AG10803 (cell line): ENCODE measurements around the gene SYNM.

ENCODE experiments used
- DNase-seq: peaks from one replicate; pipeline ENCODE4 v3.0.0; 2010; ENCODE audit warnings: low read depth
- H3K4me3 ChIP-seq: 2 replicates; pipeline ENCODE4 v1.5.1; 2011; ENCODE audit warnings: mild to moderate bottlenecking, low read length, control low read depth
- CTCF ChIP-seq: conservative IDR thresholded peaks from 2 replicates; pipeline ENCODE4 v1.5.1; 2011; ENCODE audit warnings: mild to moderate bottlenecking, low read length, control low read depth, inconsistent platforms

Gene SYNM

GRCh38 chr15:99126930-99127329 lies 22.1 kb downstream of the SYNM start:
- TF ChIP-seq CTCF = no peak
- H3K4me3 ChIP-seq = no peak overlapping the region
- no peak for DNase-seq

- no peak for DNase-seq
- H3K4me3 ChIP-seq = no peak overlapping the region
- no peak for TF ChIP-seq CTCF
Observed at GRCh38 chr15:99127773-99128172, 22.9 kb downstream of the SYNM start.

- no peak for TF ChIP-seq CTCF
- H3K4me3 ChIP-seq = no peak overlapping the region
- no peak for DNase-seq
Observed at GRCh38 chr15:99128411-99128810, 23.5 kb downstream of the SYNM start.

- TF ChIP-seq CTCF = no peak
- no peak overlapping the region for H3K4me3 ChIP-seq
- no peak for DNase-seq
Observed at GRCh38 chr15:99129644-99130043, 24.8 kb downstream of the SYNM start.

GRCh38 chr15:99130314-99130713 lies 25.4 kb downstream of the SYNM start:
- DNase-seq = no peak
- no peak for TF ChIP-seq CTCF
- H3K4me3 ChIP-seq = no peak overlapping the region

GRCh38 chr15:99130765-99131440 lies 26.0 kb downstream of the SYNM start:
- no peak overlapping the region for H3K4me3 ChIP-seq
- DNase-seq = no peak
- TF ChIP-seq CTCF = no peak

GRCh38 chr15:99131441-99132023 lies 26.7 kb downstream of the SYNM start:
- no peak for TF ChIP-seq CTCF
- DNase-seq = no peak
- no peak overlapping the region for H3K4me3 ChIP-seq
